GM21576 (cell line): ENCODE results near the gene HLX.

Experiments
- ATAC-seq: cut with Tn5 transposase; IDR thresholded peaks from one replicate; pipeline ENCODE4 v1.9.1; 2021; ENCODE audit warnings: mild to moderate bottlenecking, moderate library complexity; ENCODE audit not compliant: unreplicated experiment

Gene HLX

GRCh38 chr1:220895412-220895946 lies 16.2 kb downstream of the HLX start:
- no peak for ATAC-seq

- ATAC-seq, result no peak
Observed at GRCh38 chr1:220896092-220896491, 16.8 kb downstream of the HLX start.

DNA sequence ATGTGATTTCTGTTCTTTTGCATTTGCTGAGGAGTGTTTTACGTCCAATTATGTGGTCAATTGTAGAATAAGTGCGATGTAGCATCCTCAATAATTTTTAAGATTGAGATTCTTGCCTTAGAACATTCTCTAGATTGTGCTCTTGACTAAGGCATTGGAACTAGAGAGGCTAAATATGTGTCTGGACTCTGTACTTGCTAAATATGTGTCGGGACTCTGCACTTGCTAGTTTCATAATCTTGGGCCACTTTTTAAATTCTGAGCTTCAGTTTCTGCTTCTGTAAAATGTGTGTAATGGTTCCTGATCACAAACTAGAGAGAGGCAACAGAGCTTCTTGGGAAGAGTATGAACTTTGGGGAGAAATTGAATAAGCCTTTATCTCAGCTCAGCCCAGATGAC lies 21.6 kb downstream of the HLX start:
- ATAC-seq, result no peak

DNA sequence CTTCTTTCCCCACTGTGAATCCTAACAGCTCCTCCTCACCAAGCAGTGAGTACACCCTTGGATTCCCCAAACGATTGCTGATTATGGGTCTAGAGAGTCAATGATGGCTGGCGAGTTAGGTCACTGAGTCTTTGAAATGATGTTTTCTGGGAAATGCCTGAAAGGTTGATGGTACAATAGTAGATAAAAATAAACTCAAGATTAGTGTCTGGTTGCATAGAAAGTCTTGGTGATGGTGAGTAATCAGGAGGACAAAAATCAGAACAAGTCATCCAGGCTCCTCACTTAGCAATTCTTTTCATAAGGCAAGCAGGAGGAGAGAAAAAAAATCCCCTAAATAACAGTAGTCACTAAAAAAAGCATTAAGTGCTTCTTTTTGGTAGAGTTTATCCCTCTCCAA lies 22.6 kb downstream of the HLX start:
- no peak for ATAC-seq

- no peak for ATAC-seq
Observed at GRCh38 chr1:220902916-220903315, 23.7 kb downstream of the HLX start.

- ATAC-seq, result no peak
Observed at GRCh38 chr1:220904876-220905275, 25.6 kb downstream of the HLX start.

GRCh38 chr1:220905650-220906560 lies 26.7 kb downstream of the HLX start:
- ATAC-seq, result no peak

DNA sequence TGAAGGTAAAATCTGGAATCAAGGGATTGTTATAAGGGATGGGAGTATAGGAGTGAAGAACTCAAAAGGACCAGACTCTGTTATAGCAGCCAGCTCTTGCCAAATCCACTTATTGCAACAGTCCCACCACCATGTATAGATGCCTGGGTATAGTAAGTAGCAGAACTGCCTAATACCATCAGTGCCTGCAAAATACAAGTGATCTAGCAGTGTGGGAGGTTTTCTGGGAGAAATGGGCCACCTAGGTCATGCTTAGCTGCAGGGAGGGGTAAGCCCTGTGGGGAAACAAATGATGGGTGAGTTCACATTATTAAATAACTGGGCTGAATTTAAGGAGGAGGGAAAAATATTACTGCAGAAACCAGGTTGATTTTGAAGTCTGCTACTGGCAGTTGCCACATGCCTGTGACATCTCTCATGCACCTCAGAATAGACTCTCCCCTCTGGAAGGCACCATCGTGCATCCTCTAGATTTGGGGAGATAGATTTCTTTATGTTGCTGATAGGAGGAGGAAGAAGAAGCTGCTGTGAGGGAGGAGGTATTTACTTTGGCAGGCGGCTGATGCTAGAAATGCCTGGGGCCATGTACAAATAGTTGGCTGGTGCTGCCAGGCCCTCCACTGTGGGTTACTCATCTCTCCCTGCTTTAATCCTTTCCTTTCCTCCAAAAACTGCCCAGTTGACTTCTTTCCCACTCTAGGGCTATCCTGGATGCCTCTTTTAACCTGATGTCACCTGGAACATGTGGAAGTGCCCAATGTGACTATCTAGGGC lies 27.5 kb downstream of the HLX start:
- ATAC-seq, result no peak

GRCh38 chr1:220908757-220909156 lies 29.5 kb downstream of the HLX start:
- ATAC-seq, result peak; percentile 53

DNA sequence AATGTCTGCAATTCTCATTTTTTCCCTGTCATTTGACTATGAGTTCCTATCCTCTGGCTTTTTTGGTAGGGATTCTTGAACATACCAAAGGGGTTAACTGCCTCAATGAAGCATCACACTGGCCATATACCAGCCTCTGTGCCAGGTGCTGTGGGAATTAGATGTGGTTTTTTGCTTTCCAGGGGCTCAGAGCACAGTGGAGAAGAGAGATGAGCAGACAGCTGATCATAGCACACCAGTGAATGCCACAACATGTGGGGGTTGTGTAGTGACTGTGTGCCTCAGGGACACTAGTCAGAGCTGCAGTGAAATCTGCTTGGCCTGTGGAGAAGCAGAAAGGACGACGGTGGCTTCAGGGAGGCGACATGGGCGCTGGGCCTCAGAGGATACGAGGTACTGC lies 30.8 kb downstream of the HLX start:
- ATAC-seq, result no peak

DNA sequence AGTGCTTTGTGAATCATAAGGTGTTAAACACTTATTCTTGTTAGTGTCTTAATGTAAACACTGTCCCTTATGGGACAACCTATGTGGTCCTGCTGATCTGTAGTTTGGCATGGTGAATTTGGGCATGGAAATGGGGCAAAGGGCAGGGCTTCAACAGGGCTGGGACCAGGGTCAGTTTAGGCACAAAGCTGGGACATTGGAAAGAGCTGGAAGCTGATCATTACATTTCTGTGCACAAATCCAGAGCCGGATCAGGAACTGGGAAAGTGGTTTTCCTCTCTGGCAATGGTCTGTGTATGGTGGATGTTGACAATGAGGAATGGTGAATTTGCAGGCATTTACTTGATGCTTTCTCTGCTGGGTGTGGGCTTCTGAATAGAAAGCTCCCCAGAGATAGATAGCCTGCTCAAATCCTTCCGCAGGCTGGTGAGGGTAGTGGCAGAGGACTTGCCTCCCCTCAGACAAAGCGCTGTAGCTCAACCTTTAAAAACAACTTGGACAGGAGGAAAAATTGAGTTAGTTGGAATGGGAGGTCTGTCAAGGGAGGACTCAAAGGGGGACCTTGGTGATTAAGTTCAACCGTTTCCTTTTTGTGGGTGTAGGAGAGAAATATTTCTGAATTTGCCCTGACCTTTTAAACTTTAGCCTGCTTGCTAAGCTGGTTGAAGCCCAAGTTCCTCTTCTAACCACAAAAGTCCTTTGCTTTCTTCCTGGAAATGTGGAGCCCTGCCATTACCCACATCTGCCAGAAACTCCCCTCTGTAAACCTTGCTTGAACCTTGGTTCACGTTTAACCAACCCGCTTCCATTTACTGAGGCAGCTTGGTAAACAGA lies 35.3 kb downstream of the HLX start:
- no peak for ATAC-seq

DNA sequence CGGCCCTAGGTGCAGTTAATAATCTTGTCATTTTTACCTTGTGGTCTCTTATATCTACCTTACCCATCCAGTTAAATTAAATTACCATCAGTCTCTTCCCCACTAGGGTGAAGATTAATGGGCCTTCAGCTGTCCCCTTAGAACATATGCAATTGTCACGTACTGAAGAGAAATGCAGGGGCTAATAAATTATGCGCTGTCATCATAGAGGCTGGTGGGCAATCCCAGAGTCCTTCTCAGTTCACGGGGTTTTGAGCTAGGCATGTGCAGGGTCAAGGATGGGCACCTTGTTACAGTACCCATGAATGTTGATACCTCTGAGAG lies 35.8 kb downstream of the HLX start:
- no peak for ATAC-seq

DNA sequence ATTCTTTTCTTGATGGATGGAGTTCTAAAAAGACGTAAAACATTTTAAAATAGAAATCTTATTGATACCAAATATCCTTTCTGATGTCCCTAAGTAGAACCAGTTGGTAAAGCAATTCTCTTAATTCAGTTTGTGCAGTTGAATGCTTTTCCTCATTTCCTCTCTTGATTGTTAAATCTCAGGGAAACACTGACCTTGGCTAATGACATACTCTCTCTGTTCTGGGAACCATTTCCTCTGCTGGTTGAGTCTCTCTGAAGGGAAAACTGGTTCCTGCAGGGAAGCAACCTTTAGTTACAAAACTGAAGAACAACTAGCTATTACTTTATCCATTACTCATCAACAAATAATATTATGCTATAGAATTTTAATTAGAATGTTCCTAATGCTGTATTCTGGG lies 36.7 kb downstream of the HLX start:
- no peak for ATAC-seq

DNA sequence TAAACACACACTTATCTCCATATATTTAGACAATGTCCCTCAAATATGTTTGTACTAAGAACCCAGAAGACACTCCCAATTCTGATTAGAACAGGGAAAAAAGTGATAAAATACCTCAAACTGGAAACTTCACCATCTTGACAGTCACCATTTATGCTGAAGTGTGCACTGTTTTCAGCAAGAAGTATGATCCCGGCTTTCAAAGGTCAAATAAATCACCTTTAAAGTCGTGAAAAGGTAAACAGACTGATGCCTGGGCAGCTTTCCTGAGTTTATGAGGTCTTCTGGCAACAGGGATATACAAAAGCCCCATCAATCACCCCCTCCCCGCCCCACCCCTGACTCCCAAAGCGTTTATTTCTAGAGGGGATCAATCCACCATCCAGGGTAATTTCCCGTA lies 37.9 kb downstream of the HLX start:
- no peak for ATAC-seq

- no peak for ATAC-seq
Observed at GRCh38 chr1:220917535-220918209, 38.4 kb downstream of the HLX start.

GRCh38 chr1:220918285-220918951 lies 39.2 kb downstream of the HLX start:
- no peak for ATAC-seq

GRCh38 chr1:220920967-220921366 lies 41.7 kb downstream of the HLX start:
- ATAC-seq, result no peak

- ATAC-seq, result no peak
Observed at GRCh38 chr1:220921498-220921897, 42.3 kb downstream of the HLX start.

DNA sequence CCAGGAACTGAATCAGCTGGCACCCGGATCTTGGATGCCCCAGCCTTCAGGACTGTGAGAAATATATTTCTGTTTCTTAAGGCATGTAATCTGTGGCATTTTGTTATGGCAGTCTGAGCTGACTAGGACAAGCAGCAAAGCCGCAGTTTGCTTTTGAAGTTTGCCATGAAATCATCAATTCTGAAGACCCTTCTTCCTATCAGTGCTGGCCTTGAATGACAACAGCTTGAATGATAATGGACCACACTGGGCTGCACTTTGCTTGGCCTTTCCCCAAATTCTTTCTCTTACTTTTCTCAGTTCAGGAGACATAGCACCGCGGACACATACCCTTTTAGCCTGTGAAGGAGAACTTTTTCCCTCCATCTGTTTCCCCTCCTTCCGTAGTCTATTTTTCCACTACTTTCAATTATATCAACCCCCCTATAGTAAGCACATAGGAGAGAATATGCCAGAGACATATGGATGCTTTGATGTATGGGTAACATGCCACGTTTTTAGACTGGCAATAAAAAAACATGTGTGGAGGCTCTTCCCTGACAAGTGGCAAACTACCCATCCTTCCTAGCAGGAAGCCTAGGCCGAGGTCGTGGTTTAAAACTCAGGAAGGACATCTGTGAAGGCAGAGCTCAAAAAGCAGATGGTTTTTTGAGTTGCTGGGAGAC lies 42.9 kb downstream of the HLX start:
- no peak for ATAC-seq

DNA sequence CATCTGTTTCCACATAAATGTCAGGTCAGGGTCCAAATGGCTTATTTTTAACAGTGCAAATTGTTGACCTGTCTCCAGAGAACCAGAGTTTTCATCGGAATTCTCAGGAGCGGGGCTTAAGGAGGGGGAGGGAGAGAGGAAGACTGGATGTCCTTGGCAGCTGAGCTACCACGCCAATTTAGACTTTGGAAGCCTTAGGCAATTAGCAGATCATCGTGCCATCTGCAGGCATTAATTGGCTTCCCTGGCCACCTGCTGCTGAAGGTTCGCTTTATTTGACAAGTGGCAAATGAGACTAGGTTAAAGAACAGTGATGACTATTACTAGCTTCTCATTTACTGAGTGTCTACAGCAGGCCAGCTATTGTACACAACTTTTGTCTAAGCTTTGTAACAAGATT lies 43.7 kb downstream of the HLX start:
- no peak for ATAC-seq
